Ramos (cell line): Measurements from ENCODE around the gene MYPN.

Experiments used
- in situ Hi-C: fragments of 300-500 bp; cut with MboI; formaldehyde crosslinking; loops from one replicate; pipeline ENCODE4 v1.14.3; 2022; ENCODE audit warnings: low sequenced_read_pairs; ENCODE audit not compliant: unreplicated experiment

MYPN gene

GRCh38 chr10:68261132-68261856, 152.0 kb downstream of the MYPN start:
- in situ Hi-C loops = no loop called here
